ENCODE data around the gene ADAT1. TPM values are rescaled to one million over a fixed set of nuclear protein-coding genes. Genes with fewer than 3 reads are reported as not detected.

The ADAT1 gene
- total and polyA plus RNA-seq, 2 of the 8 experiments (the other 6 are each of a cell fraction or from before 2014, with no cell fraction given), result 30.7 to 44.7 TPM

GRCh38 chr16:75640598-75640997 is 17.5 kb upstream of the ADAT1 start:
- no peak for FAIRE-seq
- no peaks in the 10 kb centered on the region for H3K9me3 ChIP-seq (ENCODE audit: insufficient read depth in 2 of 2, low read depth in 1 of 2, low read length in 1 of 2)
- H2BK20ac ChIP-seq (ENCODE audit: low read length), result no peak overlapping the region
- H3K79me2 ChIP-seq (ENCODE audit: control insufficient read depth in 1 of 2, insufficient read depth in 2 of 2, low read length in 2 of 2), result peaks cover 12 to 40% of the 10 kb centered on the region in 2 experiments; a peak in 3 of 4 replicates
- peaks cover 5% of the 10 kb centered on the region; the same call in 1 of the 2 replicates for H3K79me1 ChIP-seq (ENCODE audit: low read depth, low read length)
- H2BK15ac ChIP-seq (ENCODE audit: low read length), result no peak overlapping the region
- H3K4me2 ChIP-seq (ENCODE audit: insufficient read depth in 1 of 2, low read depth in 2 of 2, low read length in 2 of 2), result no peak overlapping the region
- POLR2A ChIA-PET (ENCODE audit: partially characterized antibody), result interaction anchor here (1.6 kb wide), 1 partner anchor 8 kb away, joined by 9 read pairs; no protein-coding TSS in a partner anchor
- H4K20me1 ChIP-seq (replicated peaks in 1 of 2; ENCODE audit: control insufficient read depth in 1 of 2, insufficient read depth in 2 of 2, low read length in 2 of 2), result peaks cover 5 to 12% of the 10 kb centered on the region in 2 experiments
- H3K23me2 ChIP-seq (ENCODE audit: low read depth, low read length), result no peaks in the 10 kb centered on the region
- H3K18ac ChIP-seq (ENCODE audit: extremely low read depth, low read length), result no peak overlapping the region
- no peak overlapping the region for H3K9ac ChIP-seq (replicated peaks in 1 of 4; ENCODE audit: extremely low read depth in 1 of 4, low read depth in 3 of 4, low read length in 3 of 4)
- no peak overlapping the region for H3K56ac ChIP-seq (replicated peaks; ENCODE audit: insufficient read length, low read depth, low read length)
- H4K8ac ChIP-seq (ENCODE audit: extremely low read depth, insufficient read depth, low read length), result no peak overlapping the region
- 93% methylated on average over 6 of the region's 6 CpGs; no CpG with 5 or more reads in 1 of the 2 experiments for WGBS, 2 experiments (ENCODE audit: extremely low coverage in 1 of 2, insufficient coverage in 1 of 2, insufficient read length in 1 of 2, insufficient replicate concordance in 2 of 2, low coverage in 1 of 2, low lambda C conversion rate in 2 of 2, missing lambda C conversion rate in 1 of 2)
- H2BK12ac ChIP-seq (ENCODE audit: low read depth, low read length), result no peak overlapping the region
- H3K23ac ChIP-seq (ENCODE audit: insufficient read length), result no peak overlapping the region
- H2AK5ac ChIP-seq (ENCODE audit: low read depth, low read length), result no peak overlapping the region
- peaks cover 23 to 79% (median 52%) of the 10 kb centered on the region in 4 experiments for H3K36me3 ChIP-seq (ENCODE audit: control insufficient read depth in 2 of 4, insufficient read depth in 4 of 4, low read length in 3 of 4)
- CTCF ChIA-PET (ENCODE audit: partially characterized antibody), result interaction anchor here (1.7 kb wide), 1 partner anchor 18 kb away, joined by 4 read pairs; no protein-coding TSS in a partner anchor
- no peak overlapping the region for H4K91ac ChIP-seq (replicated peaks; ENCODE audit: insufficient read length, low read length)
- no peak overlapping the region for H2AFZ ChIP-seq (ENCODE audit: low read length)
- H3K4me3 ChIP-seq (ENCODE audit: extremely low read depth in 1 of 4, insufficient read depth in 2 of 4, low read depth in 3 of 4, low read length in 4 of 4), result no peak overlapping the region
- no peak overlapping the region for H2BK120ac ChIP-seq (replicated peaks; ENCODE audit: low read depth, low read length)
- H3K14ac ChIP-seq (ENCODE audit: insufficient read length), result no peak overlapping the region
- no peak overlapping the region for H4K5ac ChIP-seq (ENCODE audit: insufficient read length, low read depth, low read length)
- no peaks in the 10 kb centered on the region for H3K27me3 ChIP-seq (replicated peaks in 1 of 4; ENCODE audit: control insufficient read depth in 3 of 4, extremely low read depth in 1 of 4, insufficient read depth in 3 of 4, low read length in 3 of 4)
- H3K4me1 ChIP-seq (replicated peaks in 1 of 4; ENCODE audit: control insufficient read depth in 3 of 4, insufficient read depth in 4 of 4, low read length in 3 of 4), result no peaks in the 10 kb centered on the region
- no peak overlapping the region for H3K27ac ChIP-seq (ENCODE audit: low read depth, low read length)
- DNase-seq (ENCODE audit: low read depth in 1 of 2, low spot score in 2 of 2), result no peak
- no peak overlapping the region for H3K4ac ChIP-seq (replicated peaks; ENCODE audit: insufficient read length, low read depth, low read length)
- no peak overlapping the region for H2BK5ac ChIP-seq (ENCODE audit: low read depth, low read length)
- TF ChIP-seq YY1 (IDR thresholded peaks at IDR 0.05; ENCODE audit: low read depth, low read length) (no peak), CBX5 (IDR thresholded peaks at IDR 0.05; ENCODE audit: low read depth, low read length) (no peak), EP300 (IDR thresholded peaks at IDR 0.05; ENCODE audit: borderline replicate concordance in 1 of 2, low read depth in 2 of 2, low read length in 2 of 2) (no peak), SP1 (IDR thresholded peaks at IDR 0.05; ENCODE audit: low read depth, low read length) (no peak), SRF (IDR thresholded peaks at IDR 0.05; ENCODE audit: low read depth, low read length) (no peak), ATF3 (IDR thresholded peaks at IDR 0.05; ENCODE audit: insufficient read depth, low read depth, low read length) (no peak), TBP (IDR thresholded peaks at IDR 0.05; ENCODE audit: low read depth, low read length) (no peak), TCF12 (IDR thresholded peaks at IDR 0.05; ENCODE audit: low read depth, low read length) (no peak), ATF2 (IDR thresholded peaks at IDR 0.05; ENCODE audit: low read length) (no peak), NRF1 (IDR thresholded peaks at IDR 0.05; ENCODE audit: low read depth, low read length) (no peak), CHD1 (IDR thresholded peaks at IDR 0.05; ENCODE audit: low read depth, low read length) (no peak)

Measured in H1 (cell line).